RPMI7951 (cell line): Measurements from ENCODE around the gene RTN3. TPM values are rescaled to one million over a fixed set of nuclear protein-coding genes. Genes with fewer than 3 reads are reported as not detected.
"Not testable (repeated sequence)": the region's sequence is repeated elsewhere in the genome, so short reads cannot be mapped to it uniquely, and the experiment has no call there.

Experiments
- DNase-seq: peaks from one replicate; pipeline ENCODE4 v3.0.0-alpha.2; 2012; ENCODE audit warnings: low read depth
- total RNA-seq: library from RNA; depleted of rRNA; stranded (reverse); fragments of >200 nt; shearing (Covaris generic); gene quantifications from 2 replicates; pipeline ENCODE4 v1.2.3, GENCODE V29; 2014

Gene RTN3
- total RNA-seq, 1 experiment from 2014 or later: 114 TPM

DNA sequence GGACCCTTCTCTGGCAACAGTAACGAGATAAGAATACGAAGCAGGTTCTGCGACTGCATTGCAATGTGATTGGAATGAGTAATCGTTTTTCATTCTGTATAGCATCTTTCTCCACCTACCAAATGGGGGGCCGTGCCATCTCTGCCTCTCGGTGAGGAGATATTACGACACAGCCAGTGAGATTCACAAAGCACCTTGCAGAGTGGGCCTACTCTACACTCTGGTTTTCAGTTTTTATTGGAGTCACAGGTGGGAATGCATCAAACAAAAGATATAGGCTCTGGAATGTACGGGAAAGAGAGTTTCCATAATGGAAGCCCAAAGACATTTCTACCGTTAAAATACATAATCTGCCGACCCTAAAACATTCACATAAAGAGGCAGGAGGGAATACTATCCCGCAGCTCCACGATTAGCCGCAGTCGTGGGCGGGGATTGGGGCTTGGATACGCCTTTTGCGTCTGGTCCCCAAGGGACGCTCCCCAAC is 423 bp upstream of the RTN3 start:
- no peak for DNase-seq

DNA sequence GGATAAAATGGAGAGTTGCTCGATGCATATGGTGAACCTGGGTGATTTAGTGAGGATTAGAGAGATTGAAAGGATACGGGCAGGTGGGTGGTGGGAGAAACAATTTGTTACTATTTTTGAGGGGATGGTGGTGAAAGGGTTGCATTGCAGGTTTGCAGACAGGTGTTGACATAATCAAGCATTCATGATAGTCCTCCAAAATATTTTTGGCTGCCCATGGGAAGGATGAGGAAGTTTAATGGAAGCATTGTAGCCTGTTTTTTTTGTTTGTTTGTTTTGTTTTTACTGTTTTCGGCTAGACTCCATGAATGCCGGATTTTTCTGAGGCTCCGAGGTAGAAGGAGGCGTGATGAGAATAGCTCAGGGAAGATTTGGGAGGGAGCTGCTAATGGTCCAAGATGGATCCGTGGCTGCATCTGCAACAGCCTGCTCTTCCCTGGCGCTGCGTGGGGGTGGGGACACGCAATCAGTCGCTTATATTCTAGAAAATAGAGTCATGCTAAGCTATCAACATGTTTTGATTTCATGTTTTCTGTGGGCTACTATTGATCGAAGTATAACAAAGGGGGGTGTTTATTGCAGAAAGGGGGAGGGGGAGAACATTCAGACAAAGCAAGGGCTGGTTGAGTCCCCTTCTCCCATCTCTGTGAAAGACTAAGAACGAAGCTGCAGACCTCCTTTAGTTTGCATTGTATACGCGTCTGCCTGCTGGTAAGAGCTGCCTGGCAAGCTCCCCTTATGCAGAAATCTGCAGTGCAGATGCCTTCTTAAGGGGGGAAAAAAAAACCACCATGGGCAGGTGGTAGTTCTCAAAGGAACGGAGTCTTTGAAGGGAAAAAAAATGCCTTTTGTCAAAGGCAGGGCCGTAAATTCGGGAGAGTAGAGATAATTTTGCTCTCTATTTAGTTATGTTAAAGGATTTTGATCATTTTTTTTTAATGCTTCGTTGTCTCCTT is 1.0 kb downstream of the RTN3 start:
- peak; percentile 27 for DNase-seq

DNA sequence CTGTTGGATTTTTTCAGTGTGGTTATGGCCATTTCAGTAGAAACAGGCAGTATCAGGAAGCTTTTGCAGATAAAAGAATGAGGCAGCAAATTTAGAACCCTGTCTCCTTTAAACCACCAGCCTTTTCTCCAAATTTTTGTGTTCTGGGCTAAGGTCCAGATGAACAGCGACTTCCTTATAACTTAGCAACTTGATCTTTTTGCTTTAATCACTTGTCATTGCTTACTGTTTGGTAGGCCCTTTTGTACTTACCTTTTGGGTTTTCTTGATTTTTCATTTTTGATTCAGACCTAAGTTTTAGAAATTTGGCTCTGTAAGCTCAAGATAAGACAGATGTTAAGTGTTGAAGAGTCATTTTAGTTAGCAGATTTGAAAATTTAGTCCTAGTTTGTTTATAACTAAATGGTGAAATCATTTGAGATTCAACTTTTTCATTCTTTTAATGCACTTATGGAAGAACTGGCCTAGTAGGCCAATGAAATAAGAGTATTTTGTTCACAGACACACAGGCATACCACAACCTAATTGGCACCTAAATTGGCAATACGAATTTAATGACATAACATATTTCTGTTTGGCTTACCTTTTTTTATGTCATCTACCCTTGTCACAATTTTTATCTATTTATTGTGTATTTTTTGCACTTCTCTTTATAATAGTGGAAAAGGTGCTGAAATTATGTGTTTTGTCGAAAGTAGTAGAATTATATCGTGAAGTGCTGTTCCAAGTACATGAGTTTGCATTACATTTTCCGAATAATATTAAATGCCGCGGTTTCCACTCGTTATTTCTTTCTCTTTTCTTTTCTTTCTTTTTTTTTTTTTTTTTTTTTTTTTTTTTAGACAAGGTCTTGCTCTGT is 2.1 kb downstream of the RTN3 start:
- DNase-seq: peak; percentile 26

DNA sequence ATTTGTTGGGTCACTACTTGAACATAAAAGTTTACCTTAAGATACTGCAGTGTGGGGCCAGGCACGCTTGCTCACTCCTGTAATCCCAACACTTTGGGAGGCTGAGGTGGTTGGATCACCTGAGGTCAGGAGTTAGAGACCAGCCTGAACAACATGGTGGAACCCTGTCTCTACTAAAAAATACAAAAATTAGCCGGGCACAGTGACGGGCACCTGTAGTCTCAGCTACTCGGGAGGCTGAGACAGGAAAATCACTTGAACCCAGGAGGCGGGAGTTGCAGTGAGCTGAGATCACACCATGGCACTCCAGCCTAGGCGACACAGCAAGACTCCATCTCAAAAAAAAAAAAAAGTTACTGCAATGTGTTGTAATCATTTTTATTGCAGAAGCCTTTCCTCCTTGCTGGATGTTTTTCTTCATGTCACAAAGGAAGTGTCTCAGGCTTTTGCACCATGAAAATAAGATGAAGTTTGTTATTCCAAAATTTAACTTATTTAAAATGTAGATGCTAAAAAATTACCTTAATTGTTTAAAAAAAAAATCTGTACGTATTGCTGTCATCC is 3.9 kb downstream of the RTN3 start:
- not testable (repeated sequence) for DNase-seq

DNA sequence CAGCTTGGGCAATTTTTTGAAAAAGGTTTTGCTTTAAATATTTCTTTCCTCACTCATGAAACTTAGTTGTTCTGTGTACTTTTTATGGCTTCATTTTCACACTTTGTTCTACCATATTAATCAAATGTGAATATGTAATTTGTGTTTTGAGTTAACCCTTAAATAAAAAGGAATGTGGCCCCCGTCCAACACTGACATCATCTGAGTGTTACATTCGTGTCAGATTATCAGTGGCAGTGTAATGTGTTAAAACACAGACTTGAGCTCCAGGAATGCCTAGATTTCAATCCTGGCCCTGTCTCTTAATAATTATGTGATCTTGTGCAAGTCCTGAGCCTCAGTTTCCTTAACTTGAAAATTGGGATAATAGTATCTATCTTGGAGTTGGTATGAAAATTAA is 5.6 kb downstream of the RTN3 start:
- no peak for DNase-seq

DNA sequence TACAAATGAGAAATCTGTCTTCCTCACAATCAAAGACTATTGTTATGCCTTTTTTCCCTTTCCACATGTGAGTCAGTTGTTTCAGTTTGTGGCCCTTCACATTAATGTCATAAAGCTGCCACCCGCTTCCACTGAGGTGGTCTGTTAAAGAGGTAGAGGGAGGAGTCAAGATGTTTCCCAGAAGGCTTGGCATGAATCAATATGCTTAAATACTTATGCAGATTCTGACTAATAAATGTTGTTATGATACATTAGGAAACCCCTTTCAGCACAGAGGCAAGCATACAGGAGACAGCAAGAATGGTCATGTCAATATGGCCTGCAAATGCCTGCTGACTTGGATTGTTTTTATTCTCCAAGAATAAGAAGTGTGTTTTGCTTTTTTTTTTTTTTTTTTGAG is 6.5 kb downstream of the RTN3 start:
- DNase-seq: no peak

DNA sequence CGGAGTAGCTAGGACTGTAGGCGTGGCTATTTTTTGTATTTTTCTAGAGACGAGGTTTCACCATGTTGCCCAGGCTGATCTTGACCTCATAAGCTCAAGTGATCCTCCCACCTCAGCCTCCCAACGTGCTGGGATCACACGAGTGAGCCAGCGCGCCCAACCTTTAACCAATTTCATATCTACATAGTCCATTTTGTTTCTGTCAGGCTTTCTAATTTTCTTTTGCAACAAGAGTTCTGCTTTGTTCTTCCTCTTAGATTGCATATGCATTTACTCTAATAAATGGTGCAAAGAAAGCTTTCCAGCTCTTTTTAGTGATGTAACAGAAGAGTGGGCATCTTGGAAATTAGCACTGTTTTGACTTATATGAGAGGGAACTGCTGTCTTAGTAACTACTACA is 13.3 kb downstream of the RTN3 start:
- no peak for DNase-seq

DNA sequence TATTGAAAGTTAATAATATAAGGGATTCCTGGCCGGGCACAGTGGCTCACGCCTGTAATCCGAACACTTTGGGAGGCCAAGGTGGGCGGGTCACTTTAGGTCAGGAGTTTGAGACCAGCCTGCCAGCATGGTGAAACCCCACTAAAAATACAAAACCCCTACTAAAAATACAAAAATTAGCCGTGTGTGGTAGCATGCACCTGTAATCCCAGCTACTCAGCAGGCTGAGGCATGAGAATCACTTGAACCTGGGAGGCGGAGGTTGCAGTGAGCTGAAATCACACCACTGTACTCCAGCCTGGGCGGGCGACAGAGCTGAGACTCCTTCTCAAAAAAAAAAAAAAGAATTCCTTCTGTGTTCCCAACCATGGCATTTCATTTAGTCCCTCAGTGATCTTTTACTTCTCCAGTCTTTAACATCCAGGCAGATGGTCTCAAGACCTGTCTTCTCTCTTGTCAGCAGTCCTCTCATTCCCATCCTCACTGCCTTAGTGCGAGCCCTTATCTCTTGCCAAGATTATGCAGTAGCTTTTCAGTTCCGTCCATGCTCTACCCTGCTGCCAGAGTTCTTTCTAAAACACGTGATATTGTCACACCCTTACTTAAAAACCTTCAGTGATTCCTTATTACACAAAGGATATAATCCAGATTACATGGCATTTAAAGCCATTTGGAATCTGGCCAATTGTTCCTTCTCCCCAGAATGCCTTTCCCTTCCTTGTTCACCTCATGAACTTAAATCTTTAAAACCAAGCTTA is 17.9 kb downstream of the RTN3 start:
- no peak for DNase-seq

DNA sequence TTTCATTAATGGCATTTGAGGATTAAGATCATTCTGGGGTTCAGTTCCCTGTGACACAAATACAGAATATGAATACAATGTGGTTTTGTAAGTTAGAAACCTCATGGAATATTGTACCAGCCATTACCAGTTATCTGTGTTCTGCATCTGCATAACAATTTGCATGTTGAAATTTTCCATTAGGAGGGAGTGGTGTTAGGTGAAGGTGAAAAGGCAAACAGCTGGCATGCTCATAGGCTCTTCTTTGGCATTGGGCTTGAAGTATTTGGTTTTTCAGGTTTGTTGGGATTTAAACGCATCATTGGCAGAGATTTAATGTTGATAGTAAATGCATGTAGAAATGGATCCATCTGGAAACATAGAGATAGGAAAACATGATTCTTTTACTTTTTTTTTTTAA is 18.6 kb downstream of the RTN3 start:
- DNase-seq: no peak

DNA sequence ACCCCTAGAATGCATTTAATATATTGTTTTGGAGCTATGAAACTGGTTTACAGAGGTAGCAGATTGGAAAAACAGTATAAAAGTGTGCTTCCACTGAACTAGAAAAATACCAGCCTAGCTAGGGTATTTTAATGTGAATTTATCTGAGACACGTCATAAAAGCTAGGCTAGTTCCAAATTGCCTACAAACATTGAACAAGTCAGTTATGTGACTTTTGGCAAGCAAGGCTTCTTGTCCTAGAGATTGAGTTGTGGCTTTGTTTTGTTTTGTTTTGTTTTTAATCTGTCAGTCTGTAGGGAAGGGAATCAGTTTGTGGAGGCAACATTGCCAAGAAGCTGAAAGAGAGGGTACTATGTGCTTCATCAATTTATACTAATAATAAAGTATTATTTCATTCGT is 24.2 kb downstream of the RTN3 start:
- no peak for DNase-seq

DNA sequence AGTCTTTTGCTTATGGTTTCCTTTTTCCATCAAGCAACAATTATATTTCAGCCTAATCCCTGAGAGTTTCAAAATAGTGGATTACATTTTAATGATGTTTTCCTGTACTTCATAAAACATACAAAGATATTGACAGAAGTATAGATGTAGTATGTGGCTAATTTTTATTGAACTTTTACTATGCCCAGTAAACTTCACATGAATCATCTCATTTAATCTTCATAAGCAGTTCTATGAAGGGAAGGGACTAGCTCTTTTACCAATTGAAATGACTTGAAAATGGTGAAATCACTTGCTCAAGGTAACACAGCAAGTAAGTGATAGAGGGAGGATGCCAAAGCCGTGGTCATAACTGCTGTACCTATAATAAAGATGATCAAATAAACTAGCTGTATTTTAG is 27.5 kb downstream of the RTN3 start:
- no peak for DNase-seq

DNA sequence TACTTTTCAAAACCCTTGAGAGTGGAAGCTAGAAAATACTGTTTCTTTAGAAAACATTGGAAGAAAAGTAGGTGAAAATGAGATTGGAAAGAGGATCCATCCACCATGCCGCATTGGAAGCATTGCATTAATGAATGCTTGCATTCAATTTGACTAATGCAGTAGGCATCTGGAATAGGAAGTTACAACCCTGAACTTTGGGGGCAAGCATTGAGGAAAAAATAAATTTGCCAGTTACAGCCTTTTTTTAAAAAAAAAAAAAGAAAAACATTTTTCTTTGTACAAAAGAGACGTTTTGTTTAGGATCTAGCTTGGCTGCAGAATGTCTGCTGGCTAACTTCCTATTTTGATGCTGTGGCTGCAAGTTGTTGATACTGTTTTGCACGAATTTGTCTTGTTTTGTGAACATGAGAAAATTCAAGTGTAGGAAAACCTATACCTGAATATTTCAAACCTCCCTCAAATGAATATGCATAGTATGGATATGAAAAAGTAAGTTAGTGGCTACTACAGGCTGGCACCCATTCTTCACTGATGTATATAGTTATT is 28.1 kb downstream of the RTN3 start:
- DNase-seq: no peak

DNA sequence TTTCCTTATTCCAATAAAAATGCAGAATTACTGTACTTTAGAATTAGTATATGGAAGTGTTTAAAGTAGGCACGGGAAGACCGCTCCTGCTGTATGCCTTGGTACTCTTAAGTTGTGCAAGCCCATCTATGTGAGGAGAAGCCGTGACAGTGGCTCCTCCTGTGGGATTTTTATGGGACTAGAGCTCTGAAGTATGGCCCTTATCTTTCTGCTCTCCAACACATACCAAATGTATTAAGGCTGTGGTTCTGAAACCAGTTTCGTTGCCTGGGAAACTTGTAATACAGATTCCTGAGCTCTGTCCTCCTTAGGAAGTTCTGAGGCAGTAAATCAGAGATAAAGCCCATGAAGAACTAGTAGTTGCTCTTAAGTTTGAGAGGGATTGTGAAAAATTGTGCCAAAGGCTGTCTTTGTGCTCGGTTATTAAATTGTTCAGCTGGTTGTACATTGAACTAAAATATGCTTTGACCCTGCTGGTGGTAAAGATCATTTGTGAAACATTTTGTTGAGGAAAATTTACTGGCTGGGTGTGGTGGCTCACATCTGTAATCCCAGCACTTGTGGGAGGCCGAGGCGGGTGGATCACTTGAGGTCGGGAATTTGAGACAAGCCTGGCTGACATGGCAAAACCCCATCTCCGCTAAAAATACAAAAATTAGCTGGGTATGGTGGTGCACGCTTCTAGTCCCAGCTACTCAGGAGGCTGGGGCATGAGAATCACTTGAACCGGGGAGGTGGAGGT is 29.3 kb downstream of the RTN3 start:
- peak; percentile 13 for DNase-seq

DNA sequence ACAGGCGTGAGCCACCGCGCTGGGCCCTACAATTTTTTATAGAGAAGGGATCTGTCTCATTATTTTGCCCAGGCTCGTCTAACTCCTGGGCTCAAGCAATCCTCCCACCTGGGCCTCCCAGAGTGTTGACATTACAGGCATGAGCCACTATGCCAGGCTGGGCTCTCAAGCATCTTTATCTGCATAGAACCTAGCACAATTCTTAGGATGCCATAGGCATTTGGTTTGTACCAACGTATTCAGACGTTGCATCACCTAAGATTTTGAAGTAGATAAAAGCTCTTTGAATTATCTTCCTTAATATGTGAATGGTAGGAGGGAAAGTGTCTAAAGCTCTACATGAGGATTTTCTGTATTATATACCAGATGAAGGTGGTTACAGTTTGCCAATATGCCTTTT is 30.5 kb downstream of the RTN3 start:
- no peak for DNase-seq

DNA sequence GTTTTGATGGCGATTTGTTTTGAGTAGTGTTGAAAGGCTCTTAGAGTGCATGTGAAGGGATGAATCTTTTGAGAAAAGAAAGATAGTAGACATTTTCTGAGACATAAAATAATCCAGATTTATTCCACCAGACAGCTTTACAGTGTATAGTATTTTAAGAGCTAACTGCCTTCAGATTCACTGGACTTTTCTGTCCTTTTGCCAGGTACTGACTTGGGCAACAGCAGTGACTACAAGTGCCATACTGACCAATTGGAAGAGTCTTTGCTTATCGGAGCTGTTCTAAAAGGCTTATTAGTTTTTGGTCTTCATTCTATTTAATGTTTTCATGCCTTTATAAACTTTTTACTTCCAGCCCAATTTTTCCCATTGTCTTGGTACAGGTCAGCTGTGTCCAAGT is 32.5 kb downstream of the RTN3 start:
- no peak for DNase-seq

DNA sequence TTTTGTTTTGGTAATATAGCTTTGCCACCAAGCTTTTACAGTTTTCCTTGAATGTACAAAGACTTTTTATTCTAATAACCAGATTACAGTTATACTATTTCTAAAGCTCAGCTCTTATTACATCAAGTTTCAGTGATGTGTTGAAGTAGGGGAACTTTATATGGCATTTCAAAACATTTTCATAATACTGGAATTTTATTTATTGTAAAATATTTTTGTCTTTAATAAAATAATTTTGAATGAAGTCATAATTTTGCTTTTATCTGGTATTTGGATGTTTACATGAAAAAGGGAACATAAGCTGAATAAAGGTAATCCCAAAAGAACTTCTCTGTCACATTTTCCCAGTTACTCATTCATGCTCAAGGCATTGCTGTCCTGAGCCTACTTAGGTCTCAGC is 34.7 kb downstream of the RTN3 start:
- DNase-seq: no peak

DNA sequence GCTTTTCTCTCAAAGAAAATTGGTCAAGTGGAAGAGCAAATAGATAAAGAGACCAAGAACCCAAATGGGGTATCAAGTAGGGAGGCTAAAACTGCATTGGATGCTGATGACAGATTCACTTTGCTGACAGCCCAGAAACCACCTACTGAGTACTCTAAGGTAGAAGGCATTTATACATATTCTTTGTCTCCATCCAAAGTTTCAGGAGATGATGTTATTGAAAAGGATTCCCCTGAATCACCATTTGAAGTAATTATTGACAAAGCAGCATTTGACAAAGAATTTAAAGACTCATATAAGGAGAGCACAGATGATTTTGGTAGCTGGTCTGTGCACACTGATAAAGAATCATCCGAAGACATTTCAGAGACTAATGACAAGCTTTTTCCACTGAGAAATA is 37.7 kb downstream of the RTN3 start:
- no peak for DNase-seq

DNA sequence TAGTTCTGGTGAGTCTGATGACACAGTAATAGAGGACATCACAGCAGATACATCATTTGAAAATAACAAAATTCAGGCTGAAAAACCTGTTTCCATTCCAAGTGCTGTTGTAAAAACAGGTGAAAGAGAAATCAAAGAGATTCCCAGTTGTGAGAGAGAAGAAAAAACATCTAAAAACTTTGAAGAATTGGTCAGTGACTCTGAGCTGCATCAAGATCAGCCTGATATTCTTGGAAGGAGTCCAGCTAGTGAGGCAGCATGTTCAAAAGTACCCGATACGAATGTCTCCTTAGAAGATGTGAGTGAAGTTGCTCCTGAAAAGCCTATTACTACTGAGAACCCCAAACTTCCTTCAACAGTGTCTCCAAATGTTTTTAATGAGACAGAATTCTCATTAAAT is 38.7 kb downstream of the RTN3 start:
- DNase-seq: no peak

DNA sequence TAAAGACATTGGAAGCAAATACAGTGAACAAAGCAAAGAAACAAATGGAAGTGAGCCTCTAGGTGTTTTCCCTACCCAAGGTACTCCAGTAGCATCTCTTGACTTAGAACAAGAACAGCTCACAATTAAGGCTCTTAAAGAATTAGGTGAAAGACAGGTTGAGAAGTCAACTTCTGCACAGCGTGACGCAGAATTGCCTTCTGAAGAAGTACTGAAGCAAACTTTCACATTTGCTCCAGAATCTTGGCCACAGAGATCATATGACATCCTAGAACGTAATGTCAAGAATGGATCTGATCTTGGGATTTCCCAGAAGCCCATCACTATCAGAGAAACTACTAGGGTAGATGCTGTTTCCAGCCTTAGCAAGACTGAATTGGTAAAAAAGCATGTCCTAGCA is 39.3 kb downstream of the RTN3 start:
- no peak for DNase-seq

DNA sequence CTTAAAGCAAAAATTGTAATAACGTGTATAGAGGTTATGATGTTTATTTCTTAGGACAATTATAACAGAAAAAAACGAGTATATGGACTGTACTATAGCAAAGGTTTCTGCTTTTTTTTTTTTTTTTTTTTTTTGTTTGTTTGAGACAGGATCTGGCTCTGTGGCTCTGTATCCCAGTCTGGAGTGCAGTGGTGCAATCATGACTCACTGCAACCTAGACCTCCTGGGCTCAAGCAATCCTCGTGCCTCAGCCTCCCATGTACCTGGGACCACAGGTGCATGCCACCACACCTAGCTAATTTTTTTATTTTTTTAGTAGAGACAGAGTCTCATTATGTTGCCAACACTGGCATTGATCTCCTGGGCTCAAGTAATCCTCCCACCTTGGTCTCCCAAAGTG is 48.0 kb downstream of the RTN3 start:
- no peak for DNase-seq

DNA sequence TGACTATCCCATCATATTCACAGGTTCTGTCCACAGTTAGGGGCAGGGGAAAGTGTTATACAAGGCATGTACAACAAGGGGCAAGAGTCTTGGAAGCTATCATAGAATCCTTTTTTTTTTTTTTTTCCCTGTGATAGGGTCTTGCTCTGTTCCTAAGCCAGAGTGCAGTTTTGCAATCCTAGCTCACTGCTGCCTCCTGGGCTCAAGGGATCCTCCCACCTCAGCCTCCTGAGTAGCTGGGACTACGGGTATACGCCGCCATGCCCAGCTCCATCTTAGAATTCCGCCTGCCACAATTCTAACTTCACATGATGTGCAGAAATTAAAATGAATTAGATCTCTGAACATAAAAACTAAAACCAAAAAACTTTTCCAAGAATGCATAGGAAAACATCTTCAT is 55.6 kb downstream of the RTN3 start:
- DNase-seq: no peak
